GM12872 (cell line): ENCODE measurements around the gene MLNR.

Experiments
- CTCF ChIP-seq: IDR thresholded peaks from 3 replicates; pipeline ENCODE4 v1.5.1; 2011; ENCODE audit warnings: low read depth, mild to moderate bottlenecking, low read length, moderate library complexity; ENCODE audit not compliant: insufficient read depth

Gene MLNR

GRCh38 chr13:49217962-49218492, 2.1 kb upstream of the MLNR start:
- no peak for TF ChIP-seq CTCF

- no peak for TF ChIP-seq CTCF
These were observed 1.6 kb upstream of the MLNR start for GRCh38 chr13:49218493-49219051.

- no peak for TF ChIP-seq CTCF
These were observed 497 bp upstream of the MLNR start for GRCh38 chr13:49219647-49220035.

- no peak for TF ChIP-seq CTCF
These were observed 885 bp downstream of the MLNR start for GRCh38 chr13:49220856-49221589.

GRCh38 chr13:49221590-49221965, 1.4 kb downstream of the MLNR start:
- no peak for TF ChIP-seq CTCF

- no peak for TF ChIP-seq CTCF
These were observed 5.3 kb downstream of the MLNR start for GRCh38 chr13:49225223-49226042.

- no peak for TF ChIP-seq CTCF
These were observed 6.5 kb downstream of the MLNR start for GRCh38 chr13:49226613-49227012.
